ENCODE data around the gene ADGRG3. TPM values are rescaled to one million over a fixed set of nuclear protein-coding genes. Genes with fewer than 3 reads are reported as not detected.

ADGRG3 gene
- total RNA-seq, 1 donor from 2014 or later: not detected

GRCh38 chr16:57732037-57732436, 63.9 kb downstream of the ADGRG3 start:
- H3K36me3 Mint-ChIP-seq (ENCODE audit: unreplicated experiment): no peaks in the 10 kb centered on the region
- no peak for TF ChIP-seq CTCF (IDR thresholded peaks at IDR 0.05)
- no peaks in the 10 kb centered on the region for H3K27me3 Mint-ChIP-seq (ENCODE audit: unreplicated experiment)
- no peak overlapping the region for H3K4me3 Mint-ChIP-seq (ENCODE audit: unreplicated experiment)
- no peak for DNase-seq (ENCODE audit: extremely low spot score, unreplicated experiment)
- no peaks in the 10 kb centered on the region for H3K9me3 Mint-ChIP-seq (ENCODE audit: unreplicated experiment)
- H3K27ac Mint-ChIP-seq (ENCODE audit: unreplicated experiment): no peak overlapping the region
- H3K4me1 Mint-ChIP-seq (ENCODE audit: unreplicated experiment): peaks cover 25% of the 10 kb centered on the region

- TF ChIP-seq CTCF (IDR thresholded peaks at IDR 0.05): no peak
- Mint-ChIP-seq H3K4me1 (ENCODE audit: unreplicated experiment) (peaks cover 26% of the 10 kb centered on the region), H3K27me3 (ENCODE audit: unreplicated experiment) (no peaks in the 10 kb centered on the region), H3K9me3 (ENCODE audit: unreplicated experiment) (no peaks in the 10 kb centered on the region), H3K27ac (ENCODE audit: unreplicated experiment) (no peak overlapping the region), H3K36me3 (ENCODE audit: unreplicated experiment) (no peaks in the 10 kb centered on the region), H3K4me3 (ENCODE audit: unreplicated experiment) (peak overlapping the region; percentile 36)
- no peak for DNase-seq (ENCODE audit: extremely low spot score, unreplicated experiment)
Observed at GRCh38 chr16:57732714-57733113, 64.6 kb downstream of the ADGRG3 start.

- peaks cover 26% of the 10 kb centered on the region for H3K4me1 Mint-ChIP-seq (ENCODE audit: unreplicated experiment)
- no peaks in the 10 kb centered on the region for H3K36me3 Mint-ChIP-seq (ENCODE audit: unreplicated experiment)
- no peak for TF ChIP-seq CTCF (IDR thresholded peaks at IDR 0.05)
- no peak for DNase-seq (ENCODE audit: extremely low spot score, unreplicated experiment)
- no peaks in the 10 kb centered on the region for H3K27me3 Mint-ChIP-seq (ENCODE audit: unreplicated experiment)
- peak overlapping the region; percentile 94 for H3K4me3 Mint-ChIP-seq (ENCODE audit: unreplicated experiment)
- no peaks in the 10 kb centered on the region for H3K9me3 Mint-ChIP-seq (ENCODE audit: unreplicated experiment)
- H3K27ac Mint-ChIP-seq (ENCODE audit: unreplicated experiment): peak overlapping the region; percentile 99
Observed at GRCh38 chr16:57734308-57734924, 66.3 kb downstream of the ADGRG3 start.

GRCh38 chr16:57734925-57735754, 67.0 kb downstream of the ADGRG3 start:
- no peaks in the 10 kb centered on the region for H3K36me3 Mint-ChIP-seq (ENCODE audit: unreplicated experiment)
- no peaks in the 10 kb centered on the region for H3K27me3 Mint-ChIP-seq (ENCODE audit: unreplicated experiment)
- TF ChIP-seq CTCF (IDR thresholded peaks at IDR 0.05): no peak
- H3K27ac Mint-ChIP-seq (ENCODE audit: unreplicated experiment): peak overlapping the region; percentile 99
- peak overlapping the region; percentile 94 for H3K4me3 Mint-ChIP-seq (ENCODE audit: unreplicated experiment)
- peak; percentile 99 for DNase-seq (ENCODE audit: extremely low spot score, unreplicated experiment)
- H3K9me3 Mint-ChIP-seq (ENCODE audit: unreplicated experiment): no peaks in the 10 kb centered on the region
- peaks cover 26% of the 10 kb centered on the region for H3K4me1 Mint-ChIP-seq (ENCODE audit: unreplicated experiment)

GRCh38 chr16:57735755-57736418, 67.8 kb downstream of the ADGRG3 start, which contains the start of gene KATNB1:
TSS of gene KATNB1 (plus strand) at chr16:57735770. CDS start at chr16:57737244, 1,474 bp downstream.
- no peak for DNase-seq (ENCODE audit: extremely low spot score, unreplicated experiment)
- peak within 1 kb of the TSS; percentile 94 for H3K4me3 Mint-ChIP-seq (ENCODE audit: unreplicated experiment)
- H3K9me3 Mint-ChIP-seq (ENCODE audit: unreplicated experiment): no peaks in the 10 kb centered on the region
- no peak for TF ChIP-seq CTCF (IDR thresholded peaks at IDR 0.05)
- peak within 1 kb of the TSS; percentile 99 for H3K27ac Mint-ChIP-seq (ENCODE audit: unreplicated experiment)
- H3K27me3 Mint-ChIP-seq (ENCODE audit: unreplicated experiment): no peaks in the 10 kb centered on the region
- H3K4me1 Mint-ChIP-seq (ENCODE audit: unreplicated experiment): peaks cover 26% of the 10 kb centered on the region
- no peaks in the 10 kb centered on the region for H3K36me3 Mint-ChIP-seq (ENCODE audit: unreplicated experiment)

Data from osteocyte (in vitro differentiated cells).